Loucy (cell line): Measurements from ENCODE around the gene STK40.

Experiments
- CTCF ChIP-seq: fragments of 200-600 bp; sonication (generic); conservative IDR thresholded peaks from 2 replicates; pipeline ENCODE4 v1.5.1; 2014; ENCODE audit warnings: mild to moderate bottlenecking, antibody characterized with exemption, low read length
- EZH2phosphoT487 ChIP-seq: fragments of 200-600 bp; IDR thresholded peaks from 2 replicates; pipeline ENCODE4 v1.6.1; 2018; ENCODE audit warnings: antibody characterized with exemption, mild to moderate bottlenecking, moderate library complexity, borderline replicate concordance

DNA sequence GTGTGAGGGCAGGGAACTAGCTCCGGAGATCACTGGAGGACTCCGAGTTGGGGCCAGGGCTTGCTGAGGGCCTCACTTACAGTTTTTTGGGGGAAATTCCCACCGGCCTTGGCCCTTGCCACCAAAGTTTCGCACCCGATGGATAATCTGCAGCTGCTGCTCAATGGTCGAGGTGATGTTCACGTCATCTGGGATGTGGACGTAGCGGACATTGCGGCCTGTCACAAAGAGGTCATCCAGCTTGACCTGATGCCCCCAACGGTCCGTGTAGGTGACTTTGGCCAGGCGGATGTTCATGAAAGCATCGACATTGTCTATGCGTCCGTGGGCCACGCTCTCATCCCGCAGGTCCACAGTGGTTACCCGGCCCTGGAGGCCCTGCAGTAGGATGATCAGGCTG, 8.0 kb upstream of the STK40 start:
- TF ChIP-seq CTCF, result no peak
- no peak for TF ChIP-seq EZH2phosphoT487
